Fibroblast of lung (primary cell): Measurements from ENCODE around the gene CDKAL1.

Experiments
- EZH2 ChIP-seq: IDR thresholded peaks from 2 replicates; pipeline ENCODE4 v1.5.1; 2012; ENCODE audit warnings: low read length, control low read depth, mild to moderate bottlenecking; ENCODE audit errors: missing control alignments
- TF ChIP-seq, protein P1 (sequence below), 2 donors: IDR thresholded peaks in 1 of 2; conservative IDR thresholded peaks in 1 of 2; 1 replicate in 1 of 2; 2 replicates in 1 of 2; pipeline ENCODE4 v1.5.1; 2011 to 2012; ENCODE audit warnings: low read length in 2 of 2, control low read depth in 1 of 2, inconsistent platforms in 1 of 2, low read depth in 1 of 2, mild to moderate bottlenecking in 1 of 2

DNA sequence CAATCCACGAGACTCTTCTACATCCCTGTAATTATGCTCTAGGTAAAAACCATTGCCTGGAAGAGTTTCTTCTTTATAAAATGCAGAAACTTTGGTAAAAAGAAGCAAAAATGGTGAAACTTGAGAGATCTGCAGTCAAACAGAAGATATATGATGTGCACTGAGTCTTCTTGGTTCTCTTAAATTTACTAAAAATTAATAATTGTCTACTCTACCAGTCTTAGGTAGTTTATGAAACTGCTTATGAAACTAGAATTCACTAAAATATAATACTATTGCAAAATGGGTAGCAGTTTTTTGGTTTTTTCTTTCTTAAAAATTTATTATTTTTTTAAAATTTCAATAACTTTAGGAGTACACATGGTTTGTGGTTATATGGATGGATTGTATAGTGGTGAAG is 540.2 kb downstream of the CDKAL1 start:
- TF ChIP-seq, protein P1, sequence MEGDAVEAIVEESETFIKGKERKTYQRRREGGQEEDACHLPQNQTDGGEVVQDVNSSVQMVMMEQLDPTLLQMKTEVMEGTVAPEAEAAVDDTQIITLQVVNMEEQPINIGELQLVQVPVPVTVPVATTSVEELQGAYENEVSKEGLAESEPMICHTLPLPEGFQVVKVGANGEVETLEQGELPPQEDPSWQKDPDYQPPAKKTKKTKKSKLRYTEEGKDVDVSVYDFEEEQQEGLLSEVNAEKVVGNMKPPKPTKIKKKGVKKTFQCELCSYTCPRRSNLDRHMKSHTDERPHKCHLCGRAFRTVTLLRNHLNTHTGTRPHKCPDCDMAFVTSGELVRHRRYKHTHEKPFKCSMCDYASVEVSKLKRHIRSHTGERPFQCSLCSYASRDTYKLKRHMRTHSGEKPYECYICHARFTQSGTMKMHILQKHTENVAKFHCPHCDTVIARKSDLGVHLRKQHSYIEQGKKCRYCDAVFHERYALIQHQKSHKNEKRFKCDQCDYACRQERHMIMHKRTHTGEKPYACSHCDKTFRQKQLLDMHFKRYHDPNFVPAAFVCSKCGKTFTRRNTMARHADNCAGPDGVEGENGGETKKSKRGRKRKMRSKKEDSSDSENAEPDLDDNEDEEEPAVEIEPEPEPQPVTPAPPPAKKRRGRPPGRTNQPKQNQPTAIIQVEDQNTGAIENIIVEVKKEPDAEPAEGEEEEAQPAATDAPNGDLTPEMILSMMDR (conservative IDR thresholded peaks at IDR 0.05 in 1 of 2, IDR thresholded peaks at IDR 0.05 in 1 of 2; ENCODE audit: low read depth in 1 of 2, low read length in 2 of 2): no peak
- no peak for TF ChIP-seq EZH2
